ENCODE data around the gene NSMCE1.

The NSMCE1 gene

GRCh38 chr16:27232901-27233625 is 35.5 kb downstream of the NSMCE1 start:
- DNase-seq (ENCODE audit: low read depth in 1 of 2, low spot score in 1 of 2) = no peak

- DNase-seq (ENCODE audit: low read depth in 1 of 2, low spot score in 1 of 2) = no peak
Measured at GRCh38 chr16:27232061-27232900, 36.3 kb downstream of the NSMCE1 start.

- no peak for DNase-seq (ENCODE audit: low read depth in 1 of 2, low spot score in 1 of 2)
Measured at GRCh38 chr16:27231692-27232060, 36.9 kb downstream of the NSMCE1 start.

- DNase-seq (ENCODE audit: low read depth in 1 of 2, low spot score in 1 of 2) = peak; percentile 40 to 64
Measured at GRCh38 chr16:27230562-27231001, 38.0 kb downstream of the NSMCE1 start.

GRCh38 chr16:27229891-27230470 is 38.6 kb downstream of the NSMCE1 start:
- no peak for DNase-seq (ENCODE audit: low read depth in 1 of 2, low spot score in 1 of 2)

GRCh38 chr16:27228621-27229501 is 39.7 kb downstream of the NSMCE1 start:
- DNase-seq (ENCODE audit: low read depth in 1 of 2, low spot score in 1 of 2) = no peak

GRCh38 chr16:27228045-27228444 is 40.5 kb downstream of the NSMCE1 start:
- DNase-seq (ENCODE audit: low read depth in 1 of 2, low spot score in 1 of 2) = no peak

- no peak for DNase-seq (ENCODE audit: low read depth in 1 of 2, low spot score in 1 of 2)
Measured at GRCh38 chr16:27226976-27227705, 41.4 kb downstream of the NSMCE1 start.

GRCh38 chr16:27226476-27226875 is 42.1 kb downstream of the NSMCE1 start:
- DNase-seq (ENCODE audit: low read depth in 1 of 2, low spot score in 1 of 2) = no peak

GRCh38 chr16:27225536-27226360 is 42.8 kb downstream of the NSMCE1 start:
- no peak for DNase-seq (ENCODE audit: low read depth in 1 of 2, low spot score in 1 of 2)

GRCh38 chr16:27224741-27225300 is 43.8 kb downstream of the NSMCE1 start:
- no peak for DNase-seq (ENCODE audit: low read depth in 1 of 2, low spot score in 1 of 2)

- DNase-seq (ENCODE audit: low read depth in 1 of 2, low spot score in 1 of 2) = no peak
Measured at GRCh38 chr16:27224271-27224737, 44.3 kb downstream of the NSMCE1 start.

GRCh38 chr16:27223701-27224100 is 44.9 kb downstream of the NSMCE1 start:
- DNase-seq (ENCODE audit: low read depth in 1 of 2, low spot score in 1 of 2) = no peak

- DNase-seq (ENCODE audit: low read depth in 1 of 2, low spot score in 1 of 2) = no peak
Measured at GRCh38 chr16:27223226-27223610, 45.4 kb downstream of the NSMCE1 start.

GRCh38 chr16:27222249-27223225 is 46.0 kb downstream of the NSMCE1 start:
- no peak for DNase-seq (ENCODE audit: low read depth in 1 of 2, low spot score in 1 of 2)

- no peak for DNase-seq (ENCODE audit: low read depth in 1 of 2, low spot score in 1 of 2)
Measured at GRCh38 chr16:27221576-27222248, 46.9 kb downstream of the NSMCE1 start.

- no peak for DNase-seq (ENCODE audit: low read depth in 1 of 2, low spot score in 1 of 2)
Measured at GRCh38 chr16:27220991-27221390, 47.6 kb downstream of the NSMCE1 start.

Data from activated T-helper 1 cell treated with anti-CD3 and anti-CD28 coated beads, Interleukin-2, amount 50 U/mL, for 16 hours (primary cell).